Keratinocyte (primary cell): ENCODE data around the gene STRA6. TPM values are rescaled to one million over a fixed set of nuclear protein-coding genes. Genes with fewer than 3 reads are reported as not detected.

ENCODE experiments used
- DNase-seq: peaks from one replicate; pipeline ENCODE4 v3.0.0-alpha.2; 2011; ENCODE audit warnings: low read depth, missing footprints, low spot score
- FAIRE-seq: peaks from 2 replicates; lab custom pipeline; 2011; peaks lifted over from hg19 to GRCh38; lab: Jason Lieb, UNC
- H2AFZ ChIP-seq: 2 replicates; pipeline ENCODE4 v1.6.0; 2012; ENCODE audit warnings: low read length, control low read depth, inconsistent platforms; ENCODE audit not compliant: control insufficient read depth
- H3K27ac ChIP-seq: 2 replicates; pipeline ENCODE4 v1.5.1; 2011; ENCODE audit warnings: low read length; ENCODE audit not compliant: control insufficient read depth, insufficient read depth
- H3K27me3 ChIP-seq: 3 replicates; pipeline ENCODE4 v1.6.0; 2011; ENCODE audit warnings: low read length; ENCODE audit not compliant: control insufficient read depth, insufficient read depth; ENCODE audit errors: extremely low read depth
- H3K36me3 ChIP-seq, 2 experiments: 2 replicates in 1 of 2; 3 replicates in 1 of 2; pipeline ENCODE4 v1.5.1; 2011; ENCODE audit warnings: low read length in 2 of 2, mild to moderate bottlenecking in 1 of 2; ENCODE audit not compliant: control insufficient read depth in 2 of 2, insufficient read depth in 2 of 2; ENCODE audit errors: extremely low read depth in 1 of 2
- H3K4me1 ChIP-seq: 3 replicates; pipeline ENCODE4 v1.5.1; 2011; ENCODE audit warnings: low read length; ENCODE audit not compliant: control insufficient read depth, insufficient read depth; ENCODE audit errors: extremely low read depth
- H3K4me2 ChIP-seq: 3 replicates; pipeline ENCODE4 v1.6.0; 2011; ENCODE audit warnings: low read depth, low read length; ENCODE audit not compliant: control insufficient read depth, insufficient read depth; ENCODE audit errors: extremely low read depth
- H3K4me3 ChIP-seq, 3 experiments: fragments of 200-600 bp in 1 of 3; sonication (generic) in 1 of 3; 2 replicates in 2 of 3; 3 replicates in 1 of 3; pipeline ENCODE4 v1.5.1; 2011 to 2016; ENCODE audit warnings: low read length in 3 of 3, mild to moderate bottlenecking in 3 of 3, control low read depth in 2 of 3, inconsistent platforms in 1 of 3, low read depth in 1 of 3, mixed read lengths in 1 of 3, mixed run types in 1 of 3, moderate library complexity in 1 of 3; ENCODE audit not compliant: control insufficient read depth in 2 of 3, insufficient read depth in 2 of 3; ENCODE audit errors: extremely low read depth in 1 of 3
- H3K79me2 ChIP-seq: 2 replicates; pipeline ENCODE4 v1.6.0; 2012; ENCODE audit warnings: low read length; ENCODE audit not compliant: control insufficient read depth, insufficient read depth
- H3K9ac ChIP-seq: 3 replicates; pipeline ENCODE4 v1.6.0; 2011; ENCODE audit warnings: low read length; ENCODE audit not compliant: control insufficient read depth, insufficient read depth; ENCODE audit errors: extremely low read depth
- H3K9me1 ChIP-seq: 3 replicates; pipeline ENCODE4 v1.6.0; 2011; ENCODE audit warnings: low read length; ENCODE audit not compliant: control insufficient read depth, insufficient read depth; ENCODE audit errors: extremely low read depth
- H3K9me3 ChIP-seq: 2 replicates; pipeline ENCODE4 v1.5.1; 2012; ENCODE audit warnings: low read depth, low read length; ENCODE audit not compliant: control insufficient read depth
- H4K20me1 ChIP-seq: 3 replicates; pipeline ENCODE4 v1.6.0; 2011; ENCODE audit warnings: low read length; ENCODE audit not compliant: control insufficient read depth, insufficient read depth; ENCODE audit errors: extremely low read depth
- CTCF ChIP-seq, 3 experiments: IDR thresholded peaks in 1 of 3; conservative IDR thresholded peaks in 1 of 3; optimal IDR thresholded peaks in 1 of 3; 2 replicates in 2 of 3; 3 replicates in 1 of 3; pipeline versions ENCODE3 to v1.5.1; 2011; ENCODE audit warnings: low read length in 3 of 3, mild to moderate bottlenecking in 3 of 3, moderate library complexity in 2 of 3, control low read depth in 1 of 3, inconsistent platforms in 1 of 3; ENCODE audit not compliant: insufficient read depth in 2 of 3; ENCODE audit errors: extremely low read depth in 1 of 3
- EZH2 ChIP-seq: IDR thresholded peaks from one replicate; pipeline ENCODE4 v1.6.1; 2012; ENCODE audit warnings: inconsistent platforms, mild to moderate bottlenecking, low read length, moderate library complexity
- dilution Hi-C: fragments of 300-500 bp; cut with MboI; formaldehyde crosslinking; loops from one replicate; pipeline ENCODE4 v1.7.0; 2020; ENCODE audit warnings: low sequenced_read_pairs; ENCODE audit not compliant: extremely low pct_ligation_motif_present
- polyA plus RNA-seq, 5 experiments: library from polyadenylated mRNA; depleted of rRNA in 3 of 5; stranded (reverse) in 3 of 5; stranded (forward) in 1 of 5; unstranded in 1 of 5; fragments of >200 nt; gene quantifications; 1 replicate in 1 of 5; 2 replicates in 3 of 5; 3 replicates in 1 of 5; pipeline versions ENCODE4 v1.2.1 to v1.2.3, GENCODE V29; 2011 to 2012; ENCODE audit warnings: missing spikeins in 2 of 5, low read depth in 1 of 5, low replicate concordance in 1 of 5

The STRA6 gene
- polyA plus RNA-seq, 1 donor (not counting 4 experiments of a cell fraction or from before 2014, with no cell fraction given): not detected

- Histone ChIP-seq H3K9me1 (no peaks in the 10 kb centered on the region), H3K27me3 (peaks cover 28% of the 10 kb centered on the region), H3K36me3 (no peaks in the 10 kb centered on the region), H3K27ac (no peak overlapping the region), H3K4me3 (no peak overlapping the region), H4K20me1 (peaks cover 2% of the 10 kb centered on the region), H3K4me2 (no peak overlapping the region), H3K79me2 (no peaks in the 10 kb centered on the region), H2AFZ (no peak overlapping the region), H3K4me1 (peaks cover 2% of the 10 kb centered on the region), H3K9ac (no peak overlapping the region), H3K9me3 (no peaks in the 10 kb centered on the region)
- TF ChIP-seq CTCF (optimal IDR thresholded peaks at IDR 0.05 in 1 of 3, IDR thresholded peaks at IDR 0.05 in 1 of 3, conservative IDR thresholded peaks at IDR 0.05 in 1 of 3; ENCODE audit: extremely low read depth in 1 of 3, insufficient read depth in 2 of 3, low read length in 3 of 3) (no peak), EZH2 (no peak)
- dilution Hi-C loops: no loop called here
- no peak for FAIRE-seq
- DNase-seq: no peak
Measured at GRCh38 chr15:74141591-74141990, 61.0 kb downstream of the STRA6 start.

GRCh38 chr15:74138642-74139041 lies 63.9 kb downstream of the STRA6 start:
- H4K20me1 ChIP-seq: peaks cover 2% of the 10 kb centered on the region
- no peaks in the 10 kb centered on the region for H3K9me1 ChIP-seq
- H3K36me3 ChIP-seq: no peaks in the 10 kb centered on the region
- peaks cover 7% of the 10 kb centered on the region for H3K4me1 ChIP-seq
- peaks cover 56% of the 10 kb centered on the region for H3K27me3 ChIP-seq
- H3K27ac ChIP-seq: no peak overlapping the region
- no peak overlapping the region for H3K4me2 ChIP-seq
- dilution Hi-C loops: no loop called here
- no peak overlapping the region for H3K9ac ChIP-seq
- DNase-seq: no peak
- no peak for FAIRE-seq
- no peak overlapping the region for H3K4me3 ChIP-seq
- TF ChIP-seq CTCF (optimal IDR thresholded peaks at IDR 0.05 in 1 of 3, IDR thresholded peaks at IDR 0.05 in 1 of 3, conservative IDR thresholded peaks at IDR 0.05 in 1 of 3; ENCODE audit: extremely low read depth in 1 of 3, insufficient read depth in 2 of 3, low read length in 3 of 3) (no peak), EZH2 (no peak)
- no peaks in the 10 kb centered on the region for H3K79me2 ChIP-seq
- H3K9me3 ChIP-seq: no peaks in the 10 kb centered on the region
- H2AFZ ChIP-seq: no peak overlapping the region
